IPS-NIHi11 (cell line): Measurements from ENCODE around the gene POLN.

Experiments
- DNase-seq: peaks from one replicate; pipeline ENCODE4 v3.0.0; 2012; ENCODE audit warnings: mixed read lengths, low spot score

The POLN gene

DNA sequence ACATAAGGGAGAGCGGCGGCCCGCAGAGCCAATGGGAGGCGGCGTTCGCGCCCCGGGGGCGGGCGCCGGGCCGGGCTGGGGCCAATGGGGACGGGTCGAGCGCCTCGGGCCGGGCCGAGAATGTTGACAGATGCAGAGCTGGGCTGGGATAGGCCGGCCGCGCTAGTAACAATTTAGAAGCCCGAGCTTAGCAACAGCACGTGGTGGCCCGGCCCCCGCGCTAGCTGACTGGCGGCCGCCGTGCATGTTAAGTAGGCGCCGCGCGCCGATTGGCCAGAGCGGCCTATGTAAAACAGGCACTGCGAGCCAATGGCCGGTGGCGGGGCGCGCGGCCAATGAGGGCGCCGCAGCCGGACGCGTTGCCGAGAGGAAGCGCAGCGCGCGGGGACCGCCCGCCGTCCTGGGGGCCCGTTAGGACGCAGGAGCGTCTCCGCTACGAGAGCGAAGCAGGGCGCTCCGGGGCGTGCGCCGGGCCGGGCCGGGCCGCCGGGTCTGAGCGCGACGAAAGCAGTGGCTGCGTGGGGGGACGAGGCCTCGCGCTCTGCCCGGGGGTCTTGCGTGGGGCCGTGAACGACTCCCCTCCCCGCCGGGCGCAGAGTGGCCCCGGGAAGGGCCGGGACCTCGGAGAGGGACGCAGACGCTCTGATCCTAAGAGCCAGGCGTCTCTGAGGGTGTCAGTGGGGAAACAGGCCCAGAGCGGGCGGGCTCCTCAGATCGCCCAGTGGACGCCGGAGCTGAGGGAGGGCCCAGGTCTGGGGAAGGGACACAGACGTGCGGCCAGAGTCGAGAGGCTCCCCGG lies 20.4 kb upstream of the POLN start:
- peak; percentile 96 for DNase-seq

DNA sequence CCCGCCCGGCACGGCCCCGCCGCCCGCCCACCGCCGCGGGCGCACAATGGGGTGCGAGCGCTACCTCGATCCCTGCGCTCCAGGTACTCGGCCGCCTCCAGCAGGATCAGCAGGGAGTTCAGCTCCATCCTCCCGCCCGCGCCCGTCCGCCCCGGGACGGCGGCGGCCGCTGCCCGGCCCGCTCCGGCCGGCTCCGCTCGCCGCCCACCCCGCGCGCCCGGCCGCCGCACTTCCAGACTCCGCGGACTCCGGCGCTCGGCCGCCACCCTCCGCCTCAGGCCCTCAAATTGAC lies 19.9 kb upstream of the POLN start, which contains the start of gene MXD4:
TSS of gene MXD4 (minus strand) at position 257 of the 292 bp plus-strand sequence. CDS start at position 128, 129 bp downstream.
- DNase-seq, result no peak

DNA sequence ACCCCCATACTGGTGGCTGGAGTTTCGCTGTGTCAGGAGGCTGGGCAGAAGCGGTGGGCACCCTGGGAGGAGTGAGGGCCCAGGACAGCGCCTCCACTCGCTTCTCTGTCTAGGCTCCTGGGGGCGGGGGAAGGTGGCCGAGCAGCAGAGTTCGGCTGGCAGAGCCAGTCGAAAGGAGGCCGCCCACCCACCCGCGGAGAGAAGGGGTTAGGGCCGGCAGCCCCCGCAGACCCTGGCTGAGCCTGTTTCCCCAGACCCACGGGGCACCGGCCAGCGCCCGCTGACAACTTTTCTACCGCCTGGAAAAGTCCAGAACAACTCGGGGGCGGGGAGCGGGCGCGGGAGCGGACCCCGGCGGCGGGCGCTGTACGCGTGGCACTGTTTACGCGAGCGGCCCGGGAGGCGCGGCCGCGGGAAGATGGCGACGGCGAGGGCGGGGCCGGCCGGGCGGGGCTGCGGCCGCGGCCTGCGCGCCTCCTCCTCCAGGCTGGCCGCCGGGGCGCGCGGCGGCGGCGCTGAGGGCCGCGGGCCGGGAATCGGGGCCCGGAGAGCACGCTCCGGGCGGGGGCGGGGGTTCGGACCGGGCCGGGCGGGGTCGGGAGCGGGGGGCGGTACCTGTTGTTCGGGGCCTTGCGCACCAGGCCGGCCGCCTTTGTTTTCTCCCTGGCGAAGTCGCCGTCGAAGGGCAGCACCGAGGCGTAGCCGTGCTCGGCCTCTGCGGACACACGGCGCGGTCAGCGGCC lies 19.4 kb upstream of the POLN start:
- peak; percentile 86 for DNase-seq

DNA sequence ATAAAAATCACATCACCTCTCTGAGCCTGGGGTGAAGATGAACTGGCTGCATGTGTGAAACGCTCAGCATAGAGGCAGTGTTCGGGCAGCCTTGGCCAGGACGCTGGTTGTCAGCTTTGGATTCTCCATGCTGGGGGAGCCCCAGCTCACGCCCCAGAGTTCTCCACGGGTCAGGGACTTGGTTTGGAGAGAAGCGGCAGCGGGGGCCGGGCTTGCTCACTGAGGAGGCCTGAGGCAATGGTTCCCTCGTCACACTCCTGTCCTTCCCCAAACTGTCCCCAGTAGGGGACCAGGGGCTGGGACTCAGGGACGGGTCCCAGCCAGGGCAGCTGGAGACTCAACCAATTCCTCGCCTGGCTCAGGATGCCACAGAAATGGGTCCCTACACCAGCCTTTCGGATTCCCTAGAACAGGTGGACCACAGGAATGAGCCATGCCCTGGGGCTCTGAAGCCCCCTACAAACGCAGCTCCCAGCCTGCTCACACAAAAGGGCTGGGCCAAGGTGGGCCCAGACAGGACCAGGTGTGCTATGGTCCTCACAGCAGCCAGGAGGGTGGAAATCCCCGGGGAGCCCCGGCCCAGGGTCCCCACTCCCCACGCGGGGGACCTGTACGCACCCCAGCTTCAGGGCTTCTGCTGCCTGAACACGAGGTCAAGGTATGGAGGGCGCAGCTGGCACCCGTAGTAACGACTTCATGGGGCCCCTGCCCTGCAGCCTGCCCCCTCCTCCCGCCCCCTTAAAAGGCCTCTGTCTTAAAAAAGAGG lies 18.6 kb upstream of the POLN start:
- no peak for DNase-seq

DNA sequence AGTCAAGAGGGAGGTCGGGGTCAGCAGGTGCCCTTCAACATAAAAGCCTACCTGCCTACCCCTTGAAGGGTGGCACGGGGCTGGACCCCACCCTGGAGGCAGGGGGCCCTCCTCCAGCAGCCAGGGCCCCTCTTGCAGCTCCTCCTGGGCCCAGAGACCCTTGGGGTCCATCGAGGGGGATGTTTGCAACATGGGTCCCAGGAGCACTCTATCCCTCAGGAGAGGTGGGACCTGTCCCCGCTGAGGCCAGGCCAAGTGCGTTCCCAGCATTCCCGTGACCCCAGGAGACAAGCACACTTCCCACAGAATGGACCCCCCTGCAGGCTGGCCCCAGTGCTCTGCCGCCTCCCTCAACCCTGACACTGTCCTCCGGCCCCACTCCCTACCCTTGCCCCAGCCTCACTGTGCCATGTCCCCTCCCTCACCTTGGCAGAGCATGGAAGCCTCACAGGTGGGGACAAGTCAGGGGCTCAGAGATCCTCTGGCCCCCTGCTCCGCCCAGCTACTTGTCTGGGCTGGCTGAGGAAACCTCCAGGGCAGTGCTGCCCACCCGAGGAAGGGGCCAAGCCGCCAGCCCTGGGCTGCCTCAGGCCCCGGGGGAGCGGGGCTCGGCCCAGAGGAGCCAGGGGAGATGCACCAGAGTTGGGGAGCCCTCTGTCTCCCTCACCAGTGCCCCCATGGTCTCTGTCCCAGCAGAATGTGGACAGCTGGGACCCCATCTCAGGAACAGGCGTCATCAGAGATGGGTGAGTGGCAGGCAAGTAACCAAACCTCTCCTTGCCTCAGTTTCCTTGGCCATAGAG lies 17.8 kb upstream of the POLN start:
- no peak for DNase-seq

DNA sequence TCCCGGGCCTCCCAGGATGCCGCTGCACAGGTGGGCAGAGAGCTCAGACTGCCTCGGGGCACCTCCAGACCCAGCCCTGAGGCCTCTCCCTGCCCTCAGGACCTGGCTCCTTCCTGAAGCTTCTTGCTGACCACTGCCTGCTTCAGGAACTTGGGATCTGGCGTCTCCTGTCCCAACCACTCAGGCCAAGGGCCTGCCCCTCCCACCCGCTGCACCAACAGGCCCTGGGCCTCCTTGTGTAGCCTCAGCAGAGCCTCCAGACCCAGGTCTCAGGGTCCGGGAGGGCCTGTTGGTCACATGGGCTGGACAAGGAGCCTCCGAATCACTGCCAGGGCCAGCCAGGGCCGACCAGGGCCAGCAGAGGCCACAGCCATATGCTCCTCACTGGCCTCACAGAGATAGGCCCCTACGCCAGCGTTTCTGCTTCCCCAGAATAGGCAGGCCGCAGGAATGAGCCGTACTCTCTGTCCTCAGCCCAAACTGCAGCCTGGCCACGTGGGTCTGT lies 17.2 kb upstream of the POLN start:
- DNase-seq, result no peak

DNA sequence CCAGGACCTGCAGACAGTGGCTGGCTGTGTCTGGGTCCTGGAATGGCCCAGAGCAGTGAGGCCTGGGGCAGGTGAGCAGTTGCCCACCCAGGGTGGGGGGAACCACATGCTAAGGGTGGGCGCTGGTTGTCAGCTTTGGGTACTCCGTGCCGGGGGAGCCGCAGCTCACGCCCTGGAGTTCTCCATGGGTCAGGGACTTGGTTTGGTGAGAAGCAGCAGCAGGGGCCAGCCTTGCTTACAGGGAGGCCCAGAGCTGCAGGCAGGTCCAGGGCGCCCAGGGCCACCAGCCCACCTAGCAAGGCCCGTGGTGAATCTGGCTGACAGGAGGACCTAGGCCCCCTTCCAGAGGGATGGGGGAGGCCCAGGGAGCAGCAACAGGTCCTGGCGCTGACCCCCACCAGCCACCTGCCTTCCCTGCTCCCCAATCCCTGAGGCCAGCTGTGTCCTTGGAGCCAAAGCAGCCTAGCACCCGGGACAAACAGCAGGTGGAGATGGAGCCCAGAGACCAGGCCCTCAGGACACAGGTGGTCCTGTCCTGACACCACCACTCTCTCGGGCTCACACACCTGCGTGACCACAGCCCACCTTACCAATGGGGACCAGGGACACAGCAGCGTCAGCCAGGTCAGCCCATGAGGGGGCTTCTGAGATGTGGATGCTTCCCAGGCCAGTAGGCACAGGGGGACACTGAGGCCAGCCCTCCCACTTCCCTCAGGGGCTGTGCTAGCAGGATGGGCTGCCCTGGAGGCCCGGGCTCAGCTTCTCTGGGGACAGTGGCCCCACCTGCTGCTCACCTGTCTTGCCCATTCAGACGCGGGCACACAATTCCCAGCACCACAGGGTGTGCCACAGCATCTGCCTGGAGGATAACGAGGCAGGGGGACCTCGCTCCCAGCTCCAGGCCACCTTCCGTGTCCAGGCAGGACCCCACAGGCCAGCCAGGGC lies 16.4 kb upstream of the POLN start:
- DNase-seq, result peak; percentile 1

DNA sequence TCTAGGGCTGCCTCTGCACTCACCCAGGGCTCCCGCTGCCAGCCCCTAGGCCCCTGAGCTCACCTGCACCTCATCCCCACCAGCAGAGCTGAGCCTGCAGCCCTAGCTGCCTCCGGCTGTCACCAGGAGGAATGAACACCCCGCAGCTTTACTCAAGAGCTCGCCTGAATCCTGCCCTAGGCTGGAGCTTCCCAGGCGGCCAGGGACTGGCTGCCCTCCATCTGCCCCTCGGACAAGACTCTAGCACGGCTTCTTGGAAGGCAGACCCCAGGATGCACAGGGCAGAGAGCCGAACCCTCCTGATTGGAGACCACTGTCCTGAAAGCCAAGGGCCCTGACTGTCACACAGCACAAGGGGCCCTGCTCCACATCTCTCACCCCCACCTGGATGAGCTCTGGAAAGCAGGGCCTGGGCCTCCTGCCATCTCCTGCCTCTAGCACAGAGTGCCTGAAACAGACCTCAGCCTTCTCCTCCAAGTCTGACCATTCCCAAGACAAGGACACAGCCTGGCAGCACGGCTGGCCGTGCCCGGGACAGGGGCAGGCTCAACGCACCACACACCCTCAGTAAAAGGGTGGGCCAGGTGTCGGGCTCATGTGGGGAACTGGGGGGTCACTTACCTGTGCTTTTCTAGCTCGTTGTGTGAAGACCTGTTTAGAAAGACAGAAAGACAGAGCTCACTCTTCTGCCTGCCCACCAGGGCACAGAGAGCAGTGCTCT lies 15.6 kb upstream of the POLN start:
- peak; percentile 1 for DNase-seq

DNA sequence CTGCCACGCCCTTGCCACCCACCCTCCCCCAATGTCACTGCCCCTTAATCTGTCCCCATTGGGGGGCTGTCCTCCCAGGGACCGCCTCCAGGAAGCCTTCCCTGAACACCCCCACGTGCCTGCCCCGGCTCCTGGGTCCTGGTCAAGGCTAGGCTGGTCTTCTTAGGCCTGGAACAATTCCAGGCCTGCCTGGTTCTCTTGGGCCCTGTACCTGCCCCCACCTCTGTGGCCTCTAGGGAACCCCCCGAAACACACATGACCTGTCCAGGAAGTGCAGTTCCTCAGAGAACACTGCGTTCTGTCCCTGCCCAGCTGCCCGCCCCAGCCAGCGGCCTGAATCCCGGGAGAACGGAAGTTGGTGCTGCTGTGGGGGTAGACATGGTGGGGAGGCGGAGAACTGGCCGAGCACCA lies 14.9 kb upstream of the POLN start:
- DNase-seq, result no peak

DNA sequence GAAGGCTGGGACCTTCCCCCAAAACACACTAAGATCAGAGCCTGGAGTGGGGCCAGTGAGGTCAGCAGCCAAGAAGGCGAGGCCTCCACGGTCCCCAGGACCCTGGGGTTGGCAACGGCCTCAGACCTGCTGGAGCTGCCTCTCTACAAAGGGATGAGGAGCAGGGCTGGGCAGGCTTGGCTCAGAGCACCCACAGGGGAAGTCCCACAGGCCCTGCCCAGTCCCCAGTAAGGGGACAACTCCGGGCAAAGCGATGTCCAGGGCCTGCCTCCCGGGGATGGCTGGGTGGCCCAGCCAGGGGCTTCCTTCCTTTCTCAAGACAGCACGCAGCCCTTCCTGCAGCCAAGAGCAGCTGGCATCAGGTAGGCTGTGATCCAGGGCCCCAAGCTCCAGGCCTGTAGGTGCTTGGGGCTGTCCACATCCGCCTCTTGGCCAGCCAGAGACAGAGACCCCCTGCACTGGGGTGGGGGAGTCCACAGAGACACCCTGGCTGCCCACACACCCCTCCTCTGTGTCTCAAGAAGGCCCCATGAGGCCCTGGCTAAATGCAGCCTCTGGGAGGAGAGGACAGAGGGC lies 14.3 kb upstream of the POLN start:
- DNase-seq, result peak; percentile 3

DNA sequence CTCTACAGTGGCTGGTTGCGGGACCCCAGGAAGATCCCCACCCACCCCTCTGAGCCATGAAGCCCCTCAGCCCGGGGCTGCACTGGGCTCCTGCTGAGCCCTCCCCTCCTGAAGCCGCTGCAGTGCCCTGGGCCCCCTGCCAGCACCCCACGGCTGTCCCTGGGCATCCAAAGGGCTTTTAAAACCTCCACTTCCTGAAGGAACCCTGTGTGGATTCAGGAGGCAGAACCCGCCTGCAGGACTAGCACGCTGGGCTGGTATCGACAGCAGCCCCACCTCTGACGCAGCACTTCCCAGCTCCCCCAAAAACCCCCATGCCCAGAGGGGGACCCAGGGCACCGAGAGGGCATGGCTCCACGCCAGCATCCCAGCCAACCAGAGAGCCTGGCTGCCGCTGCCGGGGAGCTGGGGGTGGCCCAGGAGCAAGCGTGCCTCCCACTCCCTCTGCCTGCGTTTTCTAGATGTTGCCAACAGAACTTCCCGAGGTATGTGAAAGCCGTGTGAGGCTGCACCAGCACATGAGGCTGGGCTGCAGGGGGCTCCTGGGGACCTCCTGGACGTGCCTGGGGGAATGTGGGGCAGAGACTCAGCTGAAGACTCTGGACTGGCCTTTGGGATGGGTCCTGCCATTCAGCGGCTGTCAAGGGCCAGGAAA lies 13.7 kb upstream of the POLN start:
- peak; percentile 9 for DNase-seq

DNA sequence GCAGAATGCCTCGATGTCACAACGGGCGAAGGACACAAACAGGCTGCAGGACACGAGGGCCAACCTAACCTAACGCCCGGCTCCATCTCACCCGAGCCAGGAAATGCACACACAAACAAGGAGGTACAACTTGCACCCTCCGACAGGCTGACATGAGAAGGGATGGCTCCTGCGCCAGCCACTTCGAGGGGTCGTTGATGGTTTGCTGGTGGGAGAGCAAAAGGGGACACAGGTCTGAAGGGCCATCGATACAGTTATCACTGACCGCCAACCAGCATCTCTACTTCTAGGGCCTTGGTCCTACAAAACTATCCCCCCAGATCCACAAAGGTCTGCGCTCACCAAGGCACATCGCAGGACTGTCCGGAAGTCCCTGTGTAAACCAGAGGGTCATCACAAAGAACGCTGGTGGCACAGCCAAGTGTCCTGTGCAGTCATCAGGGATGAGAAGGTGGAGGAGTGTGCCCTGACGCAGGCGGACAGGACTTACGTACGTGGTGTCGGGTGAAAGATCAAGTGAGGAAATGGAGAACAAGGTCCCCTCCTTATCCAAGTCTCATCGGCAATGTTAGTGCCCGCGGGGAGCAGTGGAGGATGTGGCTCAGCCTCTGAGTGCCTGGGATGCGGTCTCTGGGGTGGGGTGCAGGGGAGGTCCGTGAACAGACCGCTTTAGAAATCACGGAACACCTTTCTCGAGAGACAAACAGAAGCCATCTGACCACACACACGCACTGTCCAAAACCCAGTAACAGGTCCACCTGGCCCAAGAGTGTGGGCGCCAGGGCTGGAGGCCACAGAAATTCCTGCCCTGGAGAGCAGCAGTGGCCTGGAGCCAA lies 13.0 kb upstream of the POLN start:
- peak; percentile 2 for DNase-seq

DNA sequence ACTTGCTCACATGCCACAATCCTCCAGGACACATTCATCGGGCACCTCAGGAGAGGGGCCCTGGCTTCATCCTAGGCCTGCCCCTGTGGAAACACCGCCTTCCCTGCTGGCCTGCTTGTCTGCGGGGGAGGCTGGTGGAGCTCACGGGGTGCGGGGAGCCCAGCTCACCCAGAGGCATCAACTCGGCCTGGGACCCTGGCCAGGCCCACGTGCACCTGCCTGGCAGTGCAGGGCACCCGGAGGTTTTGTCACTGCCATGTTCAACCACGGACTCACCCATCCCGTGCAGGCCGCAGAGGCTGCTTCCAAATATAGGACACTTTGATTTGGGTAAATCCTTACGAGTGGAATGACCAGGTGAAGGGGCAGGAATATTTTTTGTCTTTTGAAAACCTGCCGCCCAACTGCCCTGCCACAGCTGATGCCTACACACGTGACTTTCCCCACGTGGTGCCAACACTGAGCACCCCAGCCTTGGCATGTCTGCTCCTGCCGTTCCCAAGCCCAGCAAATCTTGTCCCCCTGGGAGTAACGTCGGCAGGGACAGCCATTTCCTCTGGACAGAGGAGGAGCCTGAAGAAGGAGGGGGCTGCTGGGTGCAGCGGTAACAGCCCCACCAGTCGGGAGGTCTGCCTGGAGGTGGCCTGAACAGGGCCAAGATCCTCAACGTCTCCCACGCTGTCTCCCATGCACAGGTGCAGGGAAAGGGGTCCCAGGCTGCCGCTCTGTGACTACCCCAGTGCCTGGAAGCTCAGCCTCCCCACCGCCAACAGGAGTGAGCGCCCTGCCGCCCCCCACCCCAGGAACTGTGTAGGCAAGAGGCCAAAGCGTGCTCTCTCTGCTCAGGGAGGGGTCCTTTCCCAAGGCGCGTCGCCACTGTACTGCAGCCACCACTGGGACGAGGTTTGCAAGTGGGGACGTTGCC lies 11.5 kb upstream of the POLN start:
- DNase-seq, result peak; percentile 6

DNA sequence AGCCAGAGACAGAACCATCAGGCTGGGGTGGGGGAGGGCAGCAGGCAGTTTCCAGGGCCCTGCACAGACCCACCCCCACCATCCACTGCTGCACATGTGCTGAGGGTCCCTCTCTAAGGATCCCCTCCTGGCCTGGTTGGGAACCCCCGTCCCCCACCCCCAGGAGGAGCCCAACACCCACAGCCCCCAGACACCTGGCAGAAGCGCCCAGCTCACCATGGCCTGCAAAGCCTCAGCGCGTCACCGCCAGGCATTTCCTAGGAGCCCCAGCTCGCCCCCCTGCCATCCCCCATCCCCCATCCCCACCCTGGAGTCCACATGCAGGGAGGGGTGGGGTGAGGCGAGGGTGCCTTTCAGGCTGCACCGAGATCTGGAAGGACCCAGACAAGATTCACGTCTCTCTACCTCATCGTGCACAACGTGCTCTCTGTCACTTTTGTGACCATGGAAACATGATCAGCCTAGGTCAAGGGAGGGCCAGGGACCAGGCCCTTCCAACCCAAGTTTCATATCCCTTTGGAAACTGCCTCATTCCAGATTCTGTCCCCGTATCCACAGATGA lies 10.7 kb upstream of the POLN start:
- DNase-seq, result peak; percentile 11

DNA sequence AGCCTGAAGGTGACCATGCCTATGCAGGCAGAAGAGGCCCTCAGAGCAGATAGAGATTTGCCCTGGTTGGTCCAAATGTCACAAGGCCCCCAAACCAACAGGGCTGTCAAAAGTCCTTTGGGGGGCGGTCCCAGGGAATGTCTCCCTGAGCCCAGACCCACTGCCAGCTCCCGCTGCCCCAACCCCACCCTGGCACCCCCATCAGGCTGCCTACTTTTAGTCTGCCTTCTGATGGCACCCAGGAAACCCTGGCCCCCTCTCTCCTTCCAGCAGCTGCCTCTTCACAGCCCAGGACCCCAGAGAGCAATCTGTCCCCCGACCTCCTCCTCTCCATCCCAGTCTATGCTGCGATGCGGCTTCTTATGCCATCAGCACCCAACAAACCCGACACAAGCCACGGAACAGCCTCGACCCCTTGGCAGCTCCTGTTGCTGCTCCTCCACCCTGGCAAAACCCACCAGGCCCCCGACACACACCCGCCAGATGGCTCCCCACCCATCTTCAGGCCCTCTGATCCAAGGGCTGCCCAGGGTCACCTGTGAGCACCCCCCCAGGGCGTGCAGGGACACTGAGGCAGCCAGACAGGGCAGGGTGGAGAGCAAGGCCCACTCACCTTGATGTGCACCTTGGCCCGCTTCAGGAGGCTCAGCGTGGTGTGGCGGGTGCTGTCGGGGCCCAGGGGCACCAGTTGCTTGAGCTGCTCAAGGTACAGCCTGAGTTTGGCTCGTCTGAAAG lies 10.0 kb upstream of the POLN start:
- peak; percentile 5 for DNase-seq
